Measurements from ENCODE around the gene MMP14. TPM values are rescaled to one million over a fixed set of nuclear protein-coding genes. Genes with fewer than 3 reads are reported as not detected.

Gene MMP14
- total and polyA plus RNA-seq, 3 donors from 2014 or later = 14.2 to 54.6 (median 35.8) TPM

GRCh38 chr14:22837114-22837749 lies 847 bp downstream of the MMP14 start:
- H3K4me1 ChIP-seq = peaks cover 7% of the 10 kb centered on the region
- 0 to 1% methylated on average over 37 to 57 of the region's 57 CpGs for WGBS, 2 donors
- no peaks in the 10 kb centered on the region for H3K9me3 ChIP-seq
- H3K4me3 ChIP-seq = peak overlapping the region; percentile 69 to 92
- no peaks in the 10 kb centered on the region for H3K27me3 ChIP-seq
- peak; percentile 64 for DNase-seq
- no peaks in the 10 kb centered on the region for H3K36me3 ChIP-seq (ENCODE audit: low read depth, missing control alignments)
- peak overlapping the region; percentile 95 for H3K27ac ChIP-seq
- TF ChIP-seq POLR2A (IDR thresholded peaks at IDR 0.05) (no peak), CTCF (IDR thresholded peaks at IDR 0.05) (no peak)
- intact Hi-C loops (cut with DNase I; ENCODE audit: low total_unique reads) = no loop called here

GRCh38 chr14:22837750-22838538 lies 1.6 kb downstream of the MMP14 start:
- H3K36me3 ChIP-seq (ENCODE audit: low read depth, missing control alignments) = no peaks in the 10 kb centered on the region
- intact Hi-C loops (cut with DNase I; ENCODE audit: low total_unique reads) = no loop called here
- WGBS, 2 donors = 10 to 19% methylated on average over 14 to 25 of the region's 25 CpGs

DNA sequence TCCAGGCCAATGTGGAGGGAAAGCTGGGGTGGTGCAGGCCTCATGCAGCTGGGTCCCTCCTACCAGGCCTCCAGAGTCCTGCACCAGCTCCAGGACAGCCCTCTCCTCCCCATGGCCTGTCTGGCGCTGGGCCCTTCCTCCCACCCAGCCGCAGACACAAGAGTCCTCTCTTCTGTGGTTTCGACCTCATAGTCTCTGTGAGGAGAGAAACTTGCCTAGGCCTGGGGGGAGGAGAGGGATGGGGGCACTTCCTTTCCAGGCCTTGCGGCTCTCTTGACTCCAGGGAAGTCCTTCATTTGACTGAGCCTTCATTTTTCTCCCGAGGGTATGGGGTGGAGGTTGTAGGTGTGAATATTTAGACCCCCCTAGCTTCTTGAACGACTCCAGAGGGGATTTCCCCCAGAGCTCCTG lies 2.3 kb downstream of the MMP14 start:
- peaks cover 7% of the 10 kb centered on the region for H3K4me1 ChIP-seq

More at GRCh38 chr14:22837750-22838538, 1.6 kb downstream of the MMP14 start:
- no peaks in the 10 kb centered on the region for H3K9me3 ChIP-seq
- H3K4me3 ChIP-seq = peak overlapping the region; percentile 69 to 92
- TF ChIP-seq POLR2A (IDR thresholded peaks at IDR 0.05) = no peak
- TF ChIP-seq CTCF (IDR thresholded peaks at IDR 0.05) = no peak
- DNase-seq = peak; percentile 62
- peaks cover 7% of the 10 kb centered on the region for H3K4me1 ChIP-seq
- H3K27ac ChIP-seq = peak overlapping the region; percentile 95
- H3K27me3 ChIP-seq = no peaks in the 10 kb centered on the region

GRCh38 chr14:22839159-22839779 lies 2.9 kb downstream of the MMP14 start:
- H3K4me1 ChIP-seq = peaks cover 7% of the 10 kb centered on the region
- H3K36me3 ChIP-seq (ENCODE audit: low read depth, missing control alignments) = no peaks in the 10 kb centered on the region
- no peak for DNase-seq
- peak overlapping the region; percentile 95 for H3K27ac ChIP-seq
- peak overlapping the region in 1 of 2 donors; percentile 92 for H3K4me3 ChIP-seq
- H3K27me3 ChIP-seq = no peaks in the 10 kb centered on the region
- no peak for TF ChIP-seq CTCF (IDR thresholded peaks at IDR 0.05)
- TF ChIP-seq POLR2A (IDR thresholded peaks at IDR 0.05) = no peak
- 49 to 52% methylated on average over 6 of the region's 6 CpGs for WGBS, 2 donors
- intact Hi-C loops (cut with DNase I; ENCODE audit: low total_unique reads) = no loop called here
- no peaks in the 10 kb centered on the region for H3K9me3 ChIP-seq

More for the DNA sequence above, 2.3 kb downstream of the MMP14 start:
- Histone ChIP-seq H3K9me3 (no peaks in the 10 kb centered on the region), H3K36me3 (ENCODE audit: low read depth, missing control alignments) (no peaks in the 10 kb centered on the region), H3K27ac (peak overlapping the region; percentile 95), H3K4me3 (peak overlapping the region in 1 of 2 donors; percentile 92), H3K27me3 (no peaks in the 10 kb centered on the region)
- DNase-seq = no peak
- no peak for TF ChIP-seq CTCF (IDR thresholded peaks at IDR 0.05)
- TF ChIP-seq POLR2A (IDR thresholded peaks at IDR 0.05) = no peak
- 28 to 36% methylated on average over 3 to 6 of the region's 6 CpGs for WGBS, 2 donors
- intact Hi-C loops (cut with DNase I; ENCODE audit: low total_unique reads) = no loop called here

All from testis (tissue), 3 donors.